ENCODE data around the gene CEBPB.

DNA sequence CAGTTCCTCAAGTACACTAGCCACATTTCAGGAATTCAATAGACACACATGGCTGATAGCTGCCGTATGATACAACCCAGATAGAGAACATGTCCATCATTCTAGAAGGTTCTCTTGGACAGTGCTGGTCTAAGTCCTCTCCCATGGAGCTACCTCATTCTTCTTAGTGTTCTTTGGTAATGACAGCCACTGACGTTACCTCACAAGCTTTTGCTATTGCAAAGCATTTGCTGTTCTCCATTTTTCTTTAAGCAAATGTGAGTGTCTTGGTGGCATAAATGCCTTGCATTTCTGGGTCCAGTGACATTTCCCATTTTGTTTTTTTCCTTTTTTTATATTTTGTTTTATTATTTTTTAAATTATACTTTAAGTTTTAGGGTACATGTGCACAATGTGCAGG lies 8.3 kb upstream of the CEBPB start:
- TF ChIP-seq, protein P1, sequence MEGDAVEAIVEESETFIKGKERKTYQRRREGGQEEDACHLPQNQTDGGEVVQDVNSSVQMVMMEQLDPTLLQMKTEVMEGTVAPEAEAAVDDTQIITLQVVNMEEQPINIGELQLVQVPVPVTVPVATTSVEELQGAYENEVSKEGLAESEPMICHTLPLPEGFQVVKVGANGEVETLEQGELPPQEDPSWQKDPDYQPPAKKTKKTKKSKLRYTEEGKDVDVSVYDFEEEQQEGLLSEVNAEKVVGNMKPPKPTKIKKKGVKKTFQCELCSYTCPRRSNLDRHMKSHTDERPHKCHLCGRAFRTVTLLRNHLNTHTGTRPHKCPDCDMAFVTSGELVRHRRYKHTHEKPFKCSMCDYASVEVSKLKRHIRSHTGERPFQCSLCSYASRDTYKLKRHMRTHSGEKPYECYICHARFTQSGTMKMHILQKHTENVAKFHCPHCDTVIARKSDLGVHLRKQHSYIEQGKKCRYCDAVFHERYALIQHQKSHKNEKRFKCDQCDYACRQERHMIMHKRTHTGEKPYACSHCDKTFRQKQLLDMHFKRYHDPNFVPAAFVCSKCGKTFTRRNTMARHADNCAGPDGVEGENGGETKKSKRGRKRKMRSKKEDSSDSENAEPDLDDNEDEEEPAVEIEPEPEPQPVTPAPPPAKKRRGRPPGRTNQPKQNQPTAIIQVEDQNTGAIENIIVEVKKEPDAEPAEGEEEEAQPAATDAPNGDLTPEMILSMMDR (IDR thresholded peaks at IDR 0.05): no peak
- no peak for TF ChIP-seq POLR2A (IDR thresholded peaks at IDR 0.05)
